ENCODE measurements around the gene RAB27B. TPM values are rescaled to one million over a fixed set of nuclear protein-coding genes. Genes with fewer than 3 reads are reported as not detected.

The RAB27B gene
- total RNA-seq, 1 donor from 2014 or later, result 0.16 TPM

DNA sequence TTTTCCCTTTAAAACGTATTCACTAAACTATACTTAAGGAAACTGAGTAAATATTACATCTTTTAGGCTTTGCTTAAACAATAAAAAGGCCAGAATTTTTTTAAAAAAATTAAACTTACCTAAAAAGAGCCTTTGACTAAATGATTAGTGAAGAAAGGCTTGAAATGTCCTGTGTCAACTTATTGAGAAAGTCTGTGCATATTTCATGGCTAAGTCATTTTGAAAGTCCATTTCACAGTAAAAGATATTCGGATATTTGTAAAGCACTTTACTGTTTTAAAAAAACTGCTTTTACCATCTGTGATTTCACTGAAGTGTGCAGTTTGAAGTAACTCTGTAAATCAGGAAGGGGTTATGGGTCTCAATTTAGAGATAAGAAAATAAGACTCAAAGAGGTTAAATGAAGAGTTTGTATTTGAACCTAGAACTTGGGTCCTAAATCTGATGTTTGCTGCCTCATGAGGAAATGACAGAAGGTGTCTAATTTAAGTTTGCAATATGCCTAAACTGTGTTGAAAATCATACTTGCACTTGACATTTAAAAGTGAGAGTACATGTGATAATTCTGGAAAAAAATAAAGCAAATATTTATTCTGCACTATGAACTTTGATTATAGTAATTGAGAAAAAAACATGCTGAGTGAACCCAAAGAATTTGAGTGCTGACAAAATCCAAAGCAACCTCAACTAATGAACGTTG is 50.5 kb downstream of the RAB27B start:
- H3K36me3 ChIP-seq, result no peaks in the 10 kb centered on the region
- TF ChIP-seq CTCF (IDR thresholded peaks at IDR 0.05; ENCODE audit: borderline replicate concordance), result no peak
- no peaks in the 10 kb centered on the region for H3K9me3 ChIP-seq (replicated peaks)
- DNase-seq, result no peak
- intact Hi-C loops (cut with micrococcal nuclease), result no loop called here
- no peak overlapping the region for H3K4me3 ChIP-seq
- no peak overlapping the region for H3K27ac ChIP-seq (replicated peaks)
- no peaks in the 10 kb centered on the region for H3K4me1 ChIP-seq
- H3K27me3 ChIP-seq (ENCODE audit: low read depth), result no peaks in the 10 kb centered on the region

DNA sequence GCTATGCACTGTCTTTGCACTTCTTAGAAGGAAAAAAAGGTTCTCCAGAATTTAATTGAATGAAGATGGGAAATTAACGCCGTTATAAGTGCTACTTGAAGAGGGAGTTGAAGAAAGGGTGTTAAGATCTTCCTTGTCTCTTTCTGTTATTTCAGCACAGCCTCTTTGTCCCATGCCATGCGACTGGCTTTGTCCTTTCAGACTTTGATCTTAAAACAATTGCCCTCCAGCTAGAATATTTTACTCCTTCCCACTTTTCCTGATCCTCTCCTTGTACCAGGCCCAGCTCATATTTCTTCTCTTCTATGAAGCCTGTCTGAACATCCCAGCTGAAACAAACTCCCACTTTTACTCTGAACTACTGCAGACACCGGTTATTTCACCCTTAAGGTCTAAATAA is 51.4 kb downstream of the RAB27B start:
- H3K36me3 ChIP-seq, result no peaks in the 10 kb centered on the region
- H3K4me1 ChIP-seq, result no peaks in the 10 kb centered on the region
- H3K27me3 ChIP-seq (ENCODE audit: low read depth), result no peaks in the 10 kb centered on the region
- H3K4me3 ChIP-seq, result no peak overlapping the region
- no peak for TF ChIP-seq CTCF (IDR thresholded peaks at IDR 0.05; ENCODE audit: borderline replicate concordance)
- H3K27ac ChIP-seq (replicated peaks), result no peak overlapping the region
- intact Hi-C loops (cut with micrococcal nuclease), result no loop called here
- no peak for DNase-seq
- H3K9me3 ChIP-seq (replicated peaks), result no peaks in the 10 kb centered on the region

DNA sequence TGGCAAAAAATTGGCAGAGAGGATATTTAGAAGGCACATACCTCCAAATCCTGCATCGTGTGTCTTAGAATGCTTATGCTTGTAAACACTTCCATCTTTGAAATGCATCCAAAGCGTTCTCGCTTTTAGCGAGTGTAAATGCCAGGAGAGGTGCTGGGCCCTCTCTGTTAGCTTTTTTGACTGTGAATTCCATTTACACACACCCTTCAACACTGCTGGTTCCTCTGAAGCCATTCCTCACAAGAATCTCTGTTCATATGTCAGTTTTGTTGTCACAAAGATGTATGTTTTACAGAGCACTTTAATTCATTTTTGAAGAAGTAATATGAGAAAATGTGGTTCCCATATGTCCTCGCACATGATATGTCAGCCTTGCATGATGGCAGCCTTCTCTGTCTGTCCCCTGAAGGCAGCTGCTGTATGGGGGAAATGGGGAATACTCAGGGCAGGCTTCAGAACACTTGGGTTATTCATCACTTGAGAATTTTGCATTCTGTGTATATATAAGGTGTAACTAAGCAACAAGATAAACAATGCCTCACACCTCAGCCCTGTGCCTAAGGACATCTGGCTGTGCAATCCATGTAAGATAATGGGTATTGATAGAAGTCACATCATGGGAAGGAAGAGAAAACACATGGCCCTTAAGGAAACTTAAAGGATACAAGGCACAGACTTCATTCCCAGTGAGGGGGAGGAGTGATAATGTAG is 52.3 kb downstream of the RAB27B start:
- intact Hi-C loops (cut with micrococcal nuclease), result no loop called here
- H3K9me3 ChIP-seq (replicated peaks), result no peaks in the 10 kb centered on the region
- no peak for TF ChIP-seq CTCF (IDR thresholded peaks at IDR 0.05; ENCODE audit: borderline replicate concordance)

GRCh38 chr18:54881229-54881768 is 53.0 kb downstream of the RAB27B start:
- Histone ChIP-seq H3K27me3 (ENCODE audit: low read depth) (no peaks in the 10 kb centered on the region), H3K4me1 (no peaks in the 10 kb centered on the region), H3K27ac (replicated peaks) (no peak overlapping the region), H3K9me3 (replicated peaks) (no peaks in the 10 kb centered on the region), H3K4me3 (no peak overlapping the region), H3K36me3 (no peaks in the 10 kb centered on the region)
- DNase-seq, result no peak
- no peak for TF ChIP-seq CTCF (IDR thresholded peaks at IDR 0.05; ENCODE audit: borderline replicate concordance)
- intact Hi-C loops (cut with micrococcal nuclease), result no loop called here

More for the DNA sequence above, 52.3 kb downstream of the RAB27B start:
- Histone ChIP-seq H3K27me3 (ENCODE audit: low read depth) (no peaks in the 10 kb centered on the region), H3K27ac (replicated peaks) (no peak overlapping the region), H3K36me3 (no peaks in the 10 kb centered on the region), H3K4me1 (no peaks in the 10 kb centered on the region), H3K4me3 (no peak overlapping the region)
- DNase-seq, result no peak

GRCh38 chr18:54882318-54882717 is 54.0 kb downstream of the RAB27B start:
- intact Hi-C loops (cut with micrococcal nuclease), result no loop called here

More at GRCh38 chr18:54882318-54882717, 54.0 kb downstream of the RAB27B start:
- Histone ChIP-seq H3K27me3 (ENCODE audit: low read depth) (no peaks in the 10 kb centered on the region), H3K36me3 (no peaks in the 10 kb centered on the region), H3K4me1 (no peaks in the 10 kb centered on the region), H3K9me3 (replicated peaks) (no peaks in the 10 kb centered on the region), H3K4me3 (no peak overlapping the region), H3K27ac (replicated peaks) (no peak overlapping the region)
- TF ChIP-seq CTCF (IDR thresholded peaks at IDR 0.05; ENCODE audit: borderline replicate concordance), result no peak
- DNase-seq, result no peak
